Nephron progenitor cell (in vitro differentiated cells): ENCODE results near the gene ADPRM.

Experiments used
- DNase-seq: peaks from one replicate; pipeline ENCODE4 v3.0.0; 2021
- H3K27ac Mint-ChIP-seq: 2 replicates; pipeline ENCODE4 v1.8.0; 2021; ENCODE audit warnings: mild to moderate bottlenecking, moderate library complexity, mixed read lengths
- H3K27me3 Mint-ChIP-seq: 2 replicates; pipeline ENCODE4 v1.8.0; 2021; ENCODE audit warnings: mild to moderate bottlenecking, low read depth, mixed read lengths; ENCODE audit not compliant: poor library complexity
- H3K36me3 Mint-ChIP-seq: 2 replicates; pipeline ENCODE4 v1.8.0; 2021; ENCODE audit warnings: low read depth, mixed read lengths
- H3K4me1 Mint-ChIP-seq: 2 replicates; pipeline ENCODE4 v1.8.0; 2021; ENCODE audit warnings: mixed read lengths
- H3K4me3 Mint-ChIP-seq: 2 replicates; pipeline ENCODE4 v1.8.0; 2021; ENCODE audit warnings: mild to moderate bottlenecking, moderate library complexity, mixed read lengths
- H3K9me3 Mint-ChIP-seq: 2 replicates; pipeline ENCODE4 v1.8.0; 2021; ENCODE audit warnings: mild to moderate bottlenecking, moderate library complexity, mixed read lengths
- TF ChIP-seq, protein P1 (sequence below): fragments of 200-600 bp; sonication (generic); IDR thresholded peaks from 2 replicates; pipeline ENCODE4 v1.5.0; 2021; ENCODE audit warnings: antibody characterized with exemption

ADPRM gene, protein sequence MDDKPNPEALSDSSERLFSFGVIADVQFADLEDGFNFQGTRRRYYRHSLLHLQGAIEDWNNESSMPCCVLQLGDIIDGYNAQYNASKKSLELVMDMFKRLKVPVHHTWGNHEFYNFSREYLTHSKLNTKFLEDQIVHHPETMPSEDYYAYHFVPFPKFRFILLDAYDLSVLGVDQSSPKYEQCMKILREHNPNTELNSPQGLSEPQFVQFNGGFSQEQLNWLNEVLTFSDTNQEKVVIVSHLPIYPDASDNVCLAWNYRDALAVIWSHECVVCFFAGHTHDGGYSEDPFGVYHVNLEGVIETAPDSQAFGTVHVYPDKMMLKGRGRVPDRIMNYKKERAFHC

DNA sequence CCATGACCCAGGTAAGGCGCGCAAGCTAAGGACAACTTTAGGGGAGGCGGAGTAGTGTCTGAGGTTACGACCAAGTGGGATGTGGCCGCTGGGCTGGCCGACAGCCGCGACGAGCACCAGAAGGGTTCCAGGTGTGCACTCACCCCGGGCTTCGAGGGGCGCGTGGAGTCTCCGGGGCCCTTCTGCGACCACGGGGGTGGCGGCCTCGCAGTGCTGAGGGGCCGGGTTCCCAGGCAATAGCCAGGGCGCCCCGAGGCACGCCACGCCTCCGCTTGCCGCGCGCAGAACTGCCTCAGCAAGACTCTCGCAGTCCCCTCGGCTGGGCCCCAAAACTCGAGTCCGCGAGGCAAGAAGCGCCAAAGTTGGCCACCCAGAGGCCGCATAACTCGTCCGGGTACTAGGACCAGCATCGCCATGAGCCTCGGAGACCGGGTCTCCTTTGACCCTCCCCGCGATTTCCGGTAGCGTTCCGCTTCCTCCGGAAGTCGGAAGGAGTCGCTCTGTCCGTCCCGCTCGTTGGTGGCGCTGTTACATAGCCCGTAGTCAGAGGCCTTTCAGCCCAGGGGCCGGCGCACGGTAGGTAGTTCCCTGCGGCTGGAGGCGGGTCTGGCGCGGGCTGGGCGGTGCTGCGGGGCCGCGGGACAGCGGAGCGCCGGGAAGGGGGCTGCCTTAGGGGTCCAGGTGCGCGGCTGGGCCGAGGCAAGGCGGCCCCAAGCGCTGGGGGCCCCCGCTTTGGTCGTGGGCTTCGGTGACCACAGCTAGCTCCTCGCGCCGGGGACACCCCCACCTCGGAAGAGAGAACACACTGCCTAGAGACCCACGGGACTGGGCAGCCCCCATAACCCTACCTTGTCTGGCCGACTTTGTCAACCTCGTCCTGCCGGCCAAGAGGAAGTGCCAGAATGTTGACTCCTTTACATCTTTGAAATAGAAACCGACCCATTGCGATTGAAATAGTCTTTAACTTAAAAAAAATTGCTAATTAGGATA is at the start of gene ADPRM, which contains the start of gene SCO1:
Gene ADPRM (plus strand): TSS at position 503 of the 990 bp plus-strand sequence. CDS start 7,333 bp downstream, outside the sequence.
Gene SCO1 (minus strand): TSS at position 442 of the 990 bp plus-strand sequence. CDS start 26 bp downstream, at position 416.
- TF ChIP-seq, protein P1, sequence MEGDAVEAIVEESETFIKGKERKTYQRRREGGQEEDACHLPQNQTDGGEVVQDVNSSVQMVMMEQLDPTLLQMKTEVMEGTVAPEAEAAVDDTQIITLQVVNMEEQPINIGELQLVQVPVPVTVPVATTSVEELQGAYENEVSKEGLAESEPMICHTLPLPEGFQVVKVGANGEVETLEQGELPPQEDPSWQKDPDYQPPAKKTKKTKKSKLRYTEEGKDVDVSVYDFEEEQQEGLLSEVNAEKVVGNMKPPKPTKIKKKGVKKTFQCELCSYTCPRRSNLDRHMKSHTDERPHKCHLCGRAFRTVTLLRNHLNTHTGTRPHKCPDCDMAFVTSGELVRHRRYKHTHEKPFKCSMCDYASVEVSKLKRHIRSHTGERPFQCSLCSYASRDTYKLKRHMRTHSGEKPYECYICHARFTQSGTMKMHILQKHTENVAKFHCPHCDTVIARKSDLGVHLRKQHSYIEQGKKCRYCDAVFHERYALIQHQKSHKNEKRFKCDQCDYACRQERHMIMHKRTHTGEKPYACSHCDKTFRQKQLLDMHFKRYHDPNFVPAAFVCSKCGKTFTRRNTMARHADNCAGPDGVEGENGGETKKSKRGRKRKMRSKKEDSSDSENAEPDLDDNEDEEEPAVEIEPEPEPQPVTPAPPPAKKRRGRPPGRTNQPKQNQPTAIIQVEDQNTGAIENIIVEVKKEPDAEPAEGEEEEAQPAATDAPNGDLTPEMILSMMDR = no peak
- H3K4me3 Mint-ChIP-seq = peak within 1 kb of the TSS; percentile 95
- H3K9me3 Mint-ChIP-seq = no peaks in the 10 kb centered on the region
- H3K36me3 Mint-ChIP-seq = peaks cover 35% of the 10 kb centered on the region
- peak within 1 kb of the TSS; percentile 93 for H3K27ac Mint-ChIP-seq
- DNase-seq = peak; percentile 91
- no peaks in the 10 kb centered on the region for H3K27me3 Mint-ChIP-seq
- peaks cover 48% of the 10 kb centered on the region for H3K4me1 Mint-ChIP-seq

DNA sequence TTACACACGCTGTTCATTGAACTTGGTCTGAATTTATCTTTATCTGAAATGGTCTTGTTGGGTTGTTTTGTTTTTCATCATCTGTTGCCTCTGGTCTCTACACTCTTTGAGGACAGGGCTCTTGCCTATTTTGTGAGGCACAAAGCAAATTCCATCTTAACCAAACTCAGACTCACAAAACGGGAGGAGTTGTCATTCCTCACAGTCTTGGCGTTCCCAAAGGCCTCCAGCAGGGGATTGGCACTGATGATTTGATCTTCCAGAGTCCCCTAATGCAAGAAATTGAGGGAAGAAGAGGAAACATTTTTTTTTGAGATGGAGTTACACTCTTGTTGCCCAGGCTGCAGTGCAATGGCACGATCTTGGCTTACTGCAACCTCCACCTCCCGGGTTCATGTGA is 49.0 kb upstream of the ADPRM start:
- DNase-seq = no peak
- Mint-ChIP-seq H3K36me3 (peaks cover 5% of the 10 kb centered on the region), H3K9me3 (no peaks in the 10 kb centered on the region), H3K27me3 (peaks cover 6% of the 10 kb centered on the region), H3K4me3 (no peak overlapping the region), H3K4me1 (peaks cover 8% of the 10 kb centered on the region), H3K27ac (no peak overlapping the region)
- TF ChIP-seq, protein P1 = no peak

DNA sequence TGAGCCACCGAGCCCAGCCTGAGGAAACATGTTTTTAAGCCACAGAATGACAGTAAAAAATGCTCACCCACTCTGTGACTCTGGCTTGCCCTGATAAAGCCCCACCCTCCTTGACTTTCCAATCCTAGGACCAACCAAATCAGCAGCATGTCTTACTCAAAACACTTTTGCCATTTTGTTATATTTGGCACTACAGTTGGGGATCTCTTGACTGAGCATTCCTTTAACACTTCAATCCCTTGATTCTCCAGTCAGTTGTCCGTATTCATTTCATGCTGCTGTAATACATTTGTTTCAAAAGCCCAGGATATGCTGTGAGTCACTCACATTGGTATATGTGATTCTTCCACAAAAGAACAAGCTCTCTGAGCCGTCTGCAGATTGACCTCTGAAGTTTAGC is 48.4 kb upstream of the ADPRM start:
- Mint-ChIP-seq H3K27ac (no peak overlapping the region), H3K27me3 (peaks cover 9% of the 10 kb centered on the region), H3K9me3 (no peaks in the 10 kb centered on the region), H3K4me1 (peaks cover 13% of the 10 kb centered on the region), H3K36me3 (peaks cover 4% of the 10 kb centered on the region), H3K4me3 (no peak overlapping the region)
- DNase-seq = no peak
- TF ChIP-seq, protein P1 = no peak

DNA sequence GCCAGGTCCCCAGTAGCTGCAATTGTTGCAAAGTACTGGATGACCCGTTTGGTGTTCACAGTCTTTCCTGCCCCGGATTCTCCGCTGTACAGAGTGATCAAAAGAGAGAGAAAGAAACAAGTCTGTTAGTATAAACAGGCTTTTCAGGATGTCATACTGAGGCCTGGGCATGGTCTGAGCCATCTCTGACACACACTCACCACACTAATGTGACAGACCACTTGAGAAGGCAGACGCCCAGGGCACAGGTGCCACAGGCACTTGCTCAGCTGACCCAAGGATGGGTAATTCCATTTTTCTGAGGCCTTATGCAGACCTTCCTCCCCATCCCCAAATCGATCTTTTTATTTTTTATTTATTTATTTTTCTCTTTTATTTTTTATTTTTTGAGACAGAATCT is 47.8 kb upstream of the ADPRM start:
- H3K9me3 Mint-ChIP-seq = no peaks in the 10 kb centered on the region
- peaks cover 17% of the 10 kb centered on the region for H3K4me1 Mint-ChIP-seq
- peaks cover 9% of the 10 kb centered on the region for H3K27me3 Mint-ChIP-seq
- H3K27ac Mint-ChIP-seq = no peak overlapping the region
- DNase-seq = no peak
- TF ChIP-seq, protein P1 = no peak
- no peak overlapping the region for H3K4me3 Mint-ChIP-seq
- no peaks in the 10 kb centered on the region for H3K36me3 Mint-ChIP-seq

DNA sequence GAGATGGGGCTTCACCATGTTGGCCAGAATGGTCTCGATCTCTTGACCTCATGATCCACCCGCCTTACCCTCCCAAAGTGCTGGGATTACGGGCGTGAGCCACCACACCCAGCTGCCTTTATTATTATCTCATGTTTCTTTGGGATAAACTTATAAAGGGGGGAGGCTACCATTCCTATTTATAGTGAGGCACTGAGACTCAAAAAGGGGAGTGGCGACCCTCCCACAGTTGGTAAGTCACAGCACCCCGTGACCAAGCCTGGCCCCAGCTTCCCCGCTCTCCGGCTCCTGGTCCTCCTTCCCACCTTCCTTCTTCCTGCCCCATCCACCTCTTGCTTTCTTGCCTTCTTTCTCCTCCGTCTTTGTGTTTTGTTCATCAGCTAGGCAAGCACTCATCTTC is 45.5 kb upstream of the ADPRM start:
- no peak overlapping the region for H3K27ac Mint-ChIP-seq
- TF ChIP-seq, protein P1 = no peak
- peaks cover 20% of the 10 kb centered on the region for H3K4me1 Mint-ChIP-seq
- H3K9me3 Mint-ChIP-seq = no peaks in the 10 kb centered on the region
- H3K27me3 Mint-ChIP-seq = peaks cover 3% of the 10 kb centered on the region
- no peak overlapping the region for H3K4me3 Mint-ChIP-seq
- no peaks in the 10 kb centered on the region for H3K36me3 Mint-ChIP-seq
- DNase-seq = no peak
